Large intestine (tissue), 3 donors: ENCODE results near the gene OBI1. TPM values are rescaled to one million over a fixed set of nuclear protein-coding genes. Genes with fewer than 3 reads are reported as not detected.
"Not testable (repeated sequence)": the region's sequence is repeated elsewhere in the genome, so short reads cannot be mapped to it uniquely, and the experiment has no call there.

ENCODE experiments used
- DNase-seq, 2 donors: peaks; one replicate each; pipeline versions ENCODE4 v3.0.0 to v3.0.0-alpha.2; 2013
- H3K27ac ChIP-seq: one replicate; pipeline ENCODE4 v1.5.1; 2013; ENCODE audit warnings: low read length
- H3K27me3 ChIP-seq: 2 replicates; pipeline ENCODE4 v1.6.1; 2013; ENCODE audit warnings: low read length; ENCODE audit not compliant: control insufficient read depth, insufficient read depth
- H3K36me3 ChIP-seq: 2 replicates; pipeline ENCODE4 v1.6.1; 2013; ENCODE audit warnings: low read length; ENCODE audit not compliant: control insufficient read depth, insufficient read depth
- H3K4me1 ChIP-seq: one replicate; pipeline ENCODE4 v1.6.1; 2013; ENCODE audit warnings: low read length; ENCODE audit not compliant: control insufficient read depth, insufficient read depth
- H3K4me3 ChIP-seq: one replicate; pipeline ENCODE4 v1.5.1; 2013; ENCODE audit warnings: low read length
- H3K9me3 ChIP-seq: one replicate; pipeline ENCODE4 v1.6.1; 2013; ENCODE audit warnings: mild to moderate bottlenecking, low read depth, low read length, moderate library complexity; ENCODE audit not compliant: control insufficient read depth
- WGBS: methylation state at CpG from one replicate; pipeline ENCODE4 v1.1.5; 2013; ENCODE audit warnings: low lambda C conversion rate; ENCODE audit not compliant: insufficient coverage; 5-methylcytosine and 5-hydroxymethylcytosine counted together
- polyA plus RNA-seq: library from polyadenylated mRNA; unstranded; fragments of 120-200 nt; gene quantifications from one replicate; pipeline ENCODE4 v1.2.1, GENCODE V29; 2013

The OBI1 gene
- polyA plus RNA-seq, 1 donor, result 19.6 TPM

DNA sequence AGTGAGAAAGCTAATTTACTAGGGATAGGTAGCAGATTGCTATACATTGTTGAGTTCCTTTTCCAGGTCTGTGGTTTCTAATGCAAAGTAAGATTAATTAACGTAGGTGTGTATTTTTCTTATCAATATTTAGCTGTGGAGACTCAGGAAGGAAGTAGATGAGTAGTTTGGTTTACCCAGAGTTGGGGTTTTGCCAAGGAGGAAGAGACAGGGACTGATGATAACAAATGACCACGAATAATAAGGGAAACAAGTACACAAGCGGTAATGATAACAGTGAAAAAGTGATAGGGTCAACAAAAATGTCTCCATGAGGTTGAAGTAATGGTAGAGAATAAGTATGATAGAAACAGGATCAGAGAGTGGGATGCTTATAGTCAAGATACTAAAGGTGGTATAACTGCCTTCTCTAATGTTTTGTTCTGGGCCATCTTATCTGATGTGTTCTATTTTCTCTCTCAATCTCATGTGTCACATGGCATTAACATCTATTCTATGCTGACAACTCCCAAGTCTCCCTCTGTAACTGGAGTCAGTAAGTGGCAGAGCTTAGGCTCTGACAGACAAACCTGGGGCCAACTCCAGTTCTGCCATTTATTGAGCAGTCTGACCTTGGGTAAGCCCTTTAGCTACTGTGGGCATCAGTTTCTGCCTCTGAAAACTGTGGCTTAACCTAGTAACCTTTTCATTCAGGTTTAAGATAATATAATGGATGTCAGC is 8.8 kb downstream of the OBI1 start:
- Histone ChIP-seq H3K27me3 (no peaks in the 10 kb centered on the region), H3K4me3 (no peak overlapping the region), H3K9me3 (peaks cover 8% of the 10 kb centered on the region), H3K27ac (no peak overlapping the region), H3K36me3 (no peaks in the 10 kb centered on the region), H3K4me1 (peaks cover 21% of the 10 kb centered on the region)
- no peak for DNase-seq
- WGBS, result 69% methylated on average over 2 of the region's 3 CpGs

DNA sequence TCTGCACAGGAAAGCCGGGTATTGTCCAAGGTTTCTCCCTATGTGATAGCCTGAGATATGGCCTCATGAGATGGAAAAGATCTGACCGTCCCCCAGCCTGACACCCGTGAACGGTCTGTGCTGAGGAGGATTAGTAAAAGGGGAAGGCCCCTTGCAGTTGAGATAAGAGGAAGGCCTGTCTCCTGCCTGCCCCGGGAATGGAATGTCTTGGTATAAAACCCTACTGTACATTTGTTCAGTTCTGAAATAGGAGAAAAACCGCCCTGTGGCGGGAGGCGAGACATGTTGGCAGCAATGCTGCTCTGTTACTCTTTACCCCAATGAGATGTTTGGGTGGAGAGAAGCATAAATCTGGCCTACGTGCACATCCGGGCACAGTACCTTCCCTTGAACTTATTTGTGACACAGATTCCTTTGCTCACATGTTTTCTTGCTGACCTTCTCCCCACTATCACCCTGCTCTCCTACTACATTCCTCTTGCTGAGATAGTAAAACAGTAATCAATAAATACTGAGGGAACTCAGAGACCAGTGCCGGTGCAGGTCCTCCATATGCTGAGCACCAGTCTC is 11.8 kb downstream of the OBI1 start:
- peak overlapping the region; percentile 60 for H3K27ac ChIP-seq
- WGBS, result 20% methylated on average over 4 of the region's 11 CpGs
- not testable (repeated sequence) for H3K4me3 ChIP-seq, H3K36me3 ChIP-seq, H3K9me3 ChIP-seq, H3K27me3 ChIP-seq
- peaks cover 21% of the 10 kb centered on the region for H3K4me1 ChIP-seq
- peak; percentile 48 to 81 for DNase-seq

DNA sequence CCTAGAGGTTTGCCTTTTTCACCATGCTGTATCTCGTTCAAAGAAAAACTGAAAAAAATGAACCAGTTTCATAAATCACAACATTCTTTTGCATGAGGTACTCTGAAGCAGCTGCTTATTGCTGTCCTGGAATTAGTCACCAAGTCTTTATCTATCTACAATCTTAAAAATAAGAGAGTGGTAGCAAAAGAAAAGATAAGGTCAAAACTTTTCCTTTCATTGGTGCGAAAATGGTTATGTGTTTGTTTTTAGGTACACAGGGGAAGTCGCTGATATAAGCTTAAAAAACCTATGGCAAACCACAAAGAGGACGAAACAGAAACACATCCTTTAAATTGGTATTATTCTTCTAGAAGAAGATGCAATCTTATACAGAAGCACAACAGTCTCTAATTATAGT is 20.7 kb downstream of the OBI1 start:
- H3K9me3 ChIP-seq, result no peaks in the 10 kb centered on the region
- no peak overlapping the region for H3K27ac ChIP-seq
- no peaks in the 10 kb centered on the region for H3K27me3 ChIP-seq
- WGBS, result 100% methylated on average over 2 of the region's 4 CpGs
- DNase-seq, result no peak
- H3K4me1 ChIP-seq, result no peaks in the 10 kb centered on the region
- no peak overlapping the region for H3K4me3 ChIP-seq
- peaks cover 27% of the 10 kb centered on the region for H3K36me3 ChIP-seq

DNA sequence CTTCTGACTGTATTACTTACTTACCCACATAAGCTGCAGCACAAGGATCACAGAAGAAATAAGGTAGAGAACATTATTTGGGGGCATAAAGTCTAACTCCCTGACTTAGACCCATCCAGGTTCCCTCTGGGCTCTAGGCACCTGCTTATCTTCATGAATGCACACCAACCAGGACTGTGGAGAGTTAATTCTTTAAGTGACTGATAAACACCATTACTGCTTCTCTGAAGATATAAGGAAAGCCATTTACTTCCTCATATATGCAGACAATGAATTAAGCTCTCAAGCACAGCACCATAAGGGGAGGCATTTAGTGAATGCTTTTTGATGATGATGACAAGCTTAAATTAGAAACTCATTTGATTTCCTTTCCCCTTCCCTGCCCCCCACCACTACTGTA is 22.5 kb downstream of the OBI1 start:
- Histone ChIP-seq H3K4me3 (no peak overlapping the region), H3K4me1 (peaks cover 2% of the 10 kb centered on the region), H3K36me3 (peaks cover 32% of the 10 kb centered on the region), H3K27me3 (no peaks in the 10 kb centered on the region), H3K9me3 (no peaks in the 10 kb centered on the region), H3K27ac (no peak overlapping the region)
- DNase-seq, result no peak

DNA sequence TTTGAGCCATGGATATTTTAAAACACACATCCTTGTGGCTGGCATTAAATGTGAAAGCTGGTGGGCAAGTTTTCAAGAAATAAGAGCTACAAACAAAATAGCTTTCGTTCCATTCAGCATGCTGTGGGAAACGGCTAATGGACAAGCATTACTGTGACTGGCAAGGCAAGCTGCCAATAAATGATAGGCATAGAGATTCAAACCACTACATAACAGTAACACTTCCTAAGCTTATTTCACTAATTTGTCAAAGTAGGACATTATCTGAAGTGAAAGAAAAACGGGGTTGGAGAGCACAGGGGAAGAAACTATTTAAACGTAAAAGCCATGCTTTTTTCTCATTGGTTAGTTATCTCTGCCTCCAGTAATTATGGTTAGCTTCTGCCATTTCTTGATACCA is 26.0 kb downstream of the OBI1 start:
- no peak overlapping the region for H3K27ac ChIP-seq
- H3K4me1 ChIP-seq, result peaks cover 10% of the 10 kb centered on the region
- no peaks in the 10 kb centered on the region for H3K27me3 ChIP-seq
- DNase-seq, result no peak
- no peak overlapping the region for H3K4me3 ChIP-seq
- WGBS, result 95% methylated on average over 4 of the region's 4 CpGs
- no peaks in the 10 kb centered on the region for H3K9me3 ChIP-seq
- H3K36me3 ChIP-seq, result peaks cover 29% of the 10 kb centered on the region

DNA sequence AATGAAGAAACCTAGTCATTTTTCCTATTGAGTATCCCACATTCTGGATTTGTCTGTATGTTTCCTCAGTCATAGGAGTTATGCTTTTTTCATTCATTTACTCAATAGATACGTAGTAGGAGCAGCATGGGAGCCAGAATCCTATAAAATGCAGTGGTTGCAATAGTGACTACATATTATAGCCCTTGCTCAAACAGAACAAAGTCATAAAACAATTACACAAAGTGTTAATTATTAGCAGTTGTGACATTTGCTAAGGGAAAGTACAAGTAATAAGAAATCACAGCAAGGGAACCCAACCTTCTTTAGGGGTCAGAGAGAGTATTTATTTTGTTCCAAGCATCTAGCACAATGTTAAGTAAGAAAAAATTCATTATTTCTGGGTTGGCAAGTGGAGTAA is 27.9 kb downstream of the OBI1 start:
- no CpG with 5 or more reads among the region's 1 CpG for WGBS
- no peak overlapping the region for H3K27ac ChIP-seq
- DNase-seq, result peak; percentile 57 to 85
- no peaks in the 10 kb centered on the region for H3K9me3 ChIP-seq
- peaks cover 23% of the 10 kb centered on the region for H3K36me3 ChIP-seq
- no peaks in the 10 kb centered on the region for H3K27me3 ChIP-seq
- H3K4me1 ChIP-seq, result peaks cover 10% of the 10 kb centered on the region
- no peak overlapping the region for H3K4me3 ChIP-seq

DNA sequence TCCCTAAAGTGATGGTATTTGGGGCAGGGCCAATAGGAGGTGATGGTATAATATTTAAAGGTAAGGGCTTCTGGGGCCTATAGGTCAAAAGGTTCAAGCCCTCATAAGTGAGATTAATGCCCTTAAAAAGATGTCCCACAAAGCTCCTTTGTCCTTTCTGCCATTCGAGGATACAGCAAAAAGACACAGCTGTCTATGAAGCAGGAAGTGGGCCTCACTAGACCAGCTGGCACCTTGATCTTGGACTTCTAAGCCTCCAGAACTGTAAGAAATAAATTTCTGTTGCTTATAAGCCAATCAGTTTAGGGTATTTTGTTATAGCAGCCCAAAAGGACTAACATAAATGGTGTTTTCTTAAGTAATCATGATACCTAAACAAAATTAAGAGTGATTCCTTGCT is 28.4 kb downstream of the OBI1 start:
- H3K9me3 ChIP-seq, result no peaks in the 10 kb centered on the region
- H3K4me1 ChIP-seq, result peaks cover 10% of the 10 kb centered on the region
- no peak overlapping the region for H3K27ac ChIP-seq
- H3K4me3 ChIP-seq, result no peak overlapping the region
- no CpG with 5 or more reads among the region's 1 CpG for WGBS
- no peaks in the 10 kb centered on the region for H3K27me3 ChIP-seq
- DNase-seq, result no peak
- H3K36me3 ChIP-seq, result peaks cover 21% of the 10 kb centered on the region

DNA sequence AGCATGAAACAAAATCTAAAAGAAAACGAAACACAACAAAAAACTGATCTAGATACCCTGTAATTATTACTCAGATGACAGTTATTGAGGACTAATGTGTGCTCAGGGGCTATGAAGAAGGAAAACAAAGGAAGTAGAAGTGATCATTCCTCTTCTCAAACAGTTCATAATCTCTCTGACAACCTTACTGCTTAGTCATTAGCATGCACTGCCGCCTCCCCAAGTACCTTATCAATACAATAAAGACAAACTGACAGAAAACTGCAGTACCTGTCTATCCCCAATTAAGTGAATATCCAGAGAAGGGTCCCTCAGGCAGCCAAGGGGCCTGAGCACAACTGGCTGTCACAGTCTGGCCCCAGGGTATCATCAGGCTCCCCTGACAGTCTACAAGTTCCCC is 33.6 kb downstream of the OBI1 start:
- H3K27ac ChIP-seq, result no peak overlapping the region
- H3K36me3 ChIP-seq, result peaks cover 8% of the 10 kb centered on the region
- peaks cover under 1% of the 10 kb centered on the region for H3K4me1 ChIP-seq
- H3K4me3 ChIP-seq, result no peak overlapping the region
- no peak for DNase-seq
- WGBS, result 60% methylated on average over 1 of the region's 2 CpGs
- H3K27me3 ChIP-seq, result no peaks in the 10 kb centered on the region
- H3K9me3 ChIP-seq, result no peaks in the 10 kb centered on the region

DNA sequence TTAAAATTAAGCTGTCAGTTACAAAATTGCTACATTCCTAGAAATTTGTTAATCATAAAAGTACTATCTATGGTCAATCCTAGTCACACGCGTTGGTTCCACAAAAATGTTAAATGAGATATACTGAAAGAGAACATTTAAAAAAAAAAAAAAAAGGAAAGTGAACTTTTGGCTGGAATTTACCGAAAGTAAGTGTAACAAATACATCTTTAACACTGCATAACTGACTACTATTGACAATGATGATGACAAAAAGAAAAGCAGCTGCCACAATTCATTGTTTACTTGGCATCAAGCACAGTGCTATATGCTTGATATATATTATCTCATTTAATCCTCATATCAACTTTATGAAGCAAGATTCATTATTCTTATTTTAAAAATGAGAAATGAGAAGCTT is 35.8 kb downstream of the OBI1 start:
- H3K27me3 ChIP-seq, result no peaks in the 10 kb centered on the region
- DNase-seq, result no peak
- no peak overlapping the region for H3K27ac ChIP-seq
- H3K4me1 ChIP-seq, result no peaks in the 10 kb centered on the region
- WGBS, result 100% methylated on average over 3 of the region's 3 CpGs
- H3K9me3 ChIP-seq, result no peaks in the 10 kb centered on the region
- H3K36me3 ChIP-seq, result peaks cover 5% of the 10 kb centered on the region
- no peak overlapping the region for H3K4me3 ChIP-seq

DNA sequence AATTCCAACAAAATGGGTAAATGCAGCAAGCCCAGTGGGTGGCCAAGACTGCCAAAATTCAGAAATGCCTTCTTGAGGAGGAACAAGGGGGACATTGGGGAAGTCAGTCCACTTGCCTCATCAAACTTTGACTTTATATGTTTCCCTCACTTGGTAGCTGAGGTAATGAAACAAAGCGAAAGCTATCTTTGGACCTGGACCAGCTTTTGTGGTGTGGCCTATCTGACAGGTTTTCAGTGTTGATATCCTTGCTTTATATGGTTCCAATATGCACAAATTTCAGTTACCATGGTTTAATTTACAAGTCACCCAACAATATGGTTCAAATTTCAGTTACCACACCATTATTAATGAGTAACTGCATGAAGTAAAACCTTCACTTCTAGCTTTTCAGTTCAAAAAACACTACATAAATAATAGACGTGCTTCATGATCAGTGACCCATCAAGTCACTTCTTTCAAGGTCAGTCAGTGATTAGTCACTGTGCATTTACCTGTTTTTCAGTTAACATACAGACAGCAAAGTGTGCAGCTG is 38.0 kb downstream of the OBI1 start:
- Histone ChIP-seq H3K27me3 (no peaks in the 10 kb centered on the region), H3K27ac (no peak overlapping the region), H3K4me1 (no peaks in the 10 kb centered on the region), H3K4me3 (no peak overlapping the region), H3K9me3 (no peaks in the 10 kb centered on the region), H3K36me3 (peaks cover 13% of the 10 kb centered on the region)
- no peak for DNase-seq
- no CpG with 5 or more reads among the region's 2 CpGs for WGBS

DNA sequence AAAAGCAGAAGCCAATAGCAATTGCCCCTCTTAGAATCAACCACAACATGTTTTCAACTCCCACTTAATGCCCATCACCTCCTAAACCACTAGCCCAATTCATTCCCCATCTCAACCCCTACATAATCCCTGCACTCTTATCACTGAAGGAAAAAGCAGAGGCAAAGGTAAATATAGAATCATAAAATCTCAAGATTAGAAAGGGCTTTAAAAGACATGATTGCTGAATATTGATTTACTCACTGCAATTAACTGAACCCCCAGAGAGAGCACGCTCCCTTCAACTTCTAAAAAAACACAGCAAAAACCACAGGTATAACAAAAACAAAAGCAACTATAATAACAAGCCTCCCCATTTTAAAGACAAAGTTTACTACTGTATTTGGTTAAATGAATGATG is 40.5 kb downstream of the OBI1 start:
- H3K9me3 ChIP-seq, result no peaks in the 10 kb centered on the region
- no peaks in the 10 kb centered on the region for H3K4me1 ChIP-seq
- no peaks in the 10 kb centered on the region for H3K27me3 ChIP-seq
- H3K4me3 ChIP-seq, result no peak overlapping the region
- no CpG with 5 or more reads among the region's 1 CpG for WGBS
- H3K27ac ChIP-seq, result no peak overlapping the region
- DNase-seq, result no peak
- H3K36me3 ChIP-seq, result peaks cover 17% of the 10 kb centered on the region
